EL (cell line): Measurements from ENCODE around the gene ZBTB42.

Experiments
- DNase-seq: peaks from one replicate; pipeline ENCODE4 v3.0.0-alpha.2; 2016

Gene ZBTB42

GRCh38 chr14:104784218-104784568 is 16.7 kb upstream of the ZBTB42 start:
- DNase-seq, result no peak

GRCh38 chr14:104784846-104785707 is 15.8 kb upstream of the ZBTB42 start:
- DNase-seq, result no peak

GRCh38 chr14:104785708-104786080 is 15.2 kb upstream of the ZBTB42 start:
- no peak for DNase-seq

- no peak for DNase-seq
Observed at GRCh38 chr14:104786091-104786586, 14.8 kb upstream of the ZBTB42 start.

- DNase-seq, result no peak
Observed at GRCh38 chr14:104786726-104787675, 13.9 kb upstream of the ZBTB42 start.

GRCh38 chr14:104787736-104788135 is 13.2 kb upstream of the ZBTB42 start:
- DNase-seq, result no peak

GRCh38 chr14:104788161-104788818 is 12.6 kb upstream of the ZBTB42 start:
- DNase-seq, result no peak

- no peak for DNase-seq
Observed at GRCh38 chr14:104788873-104789663, 11.8 kb upstream of the ZBTB42 start.

- no peak for DNase-seq
Observed at GRCh38 chr14:104789752-104790743, 10.9 kb upstream of the ZBTB42 start.

- no peak for DNase-seq
Observed at GRCh38 chr14:104791425-104791824, 9.5 kb upstream of the ZBTB42 start.

GRCh38 chr14:104792101-104792884 is 8.6 kb upstream of the ZBTB42 start:
- DNase-seq, result no peak

- no peak for DNase-seq
Observed at GRCh38 chr14:104792945-104793702, 7.8 kb upstream of the ZBTB42 start.

- no peak for DNase-seq
Observed at GRCh38 chr14:104793703-104793959, 7.3 kb upstream of the ZBTB42 start.

- DNase-seq, result peak; percentile 82
Observed at GRCh38 chr14:104794099-104794498, 6.8 kb upstream of the ZBTB42 start.

GRCh38 chr14:104794631-104794992 is 6.3 kb upstream of the ZBTB42 start:
- DNase-seq, result peak; percentile 46

- no peak for DNase-seq
Observed at GRCh38 chr14:104794993-104795780, 5.7 kb upstream of the ZBTB42 start, which contains the start of gene AKT1. Gene AKT1, minus strand, starts transcription at chr14:104795748. Its CDS starts 3,105 bp downstream, at chr14:104792643.

- DNase-seq, result peak; percentile 60
Observed at GRCh38 chr14:104795781-104796686, 4.9 kb upstream of the ZBTB42 start.

GRCh38 chr14:104796687-104797081 is 4.2 kb upstream of the ZBTB42 start:
- DNase-seq, result no peak
